Lower lobe of right lung (tissue), 2 donors: ENCODE results near the gene NAPSA. TPM values are rescaled to one million over a fixed set of nuclear protein-coding genes. Genes with fewer than 3 reads are reported as not detected.

Source experiments
- ATAC-seq, 2 donors: fragments of 200-7000 bp; cut with Tn5 transposase; one replicate each; pipeline ENCODE4 v1.9.1; 2020 to 2022; ENCODE audit warnings: mild to moderate bottlenecking in 2 of 2, moderate library complexity in 2 of 2
- DNase-seq: peaks from one replicate; pipeline ENCODE4 v3.0.0-alpha.2; 2020
- H3K27ac ChIP-seq: fragments of 200-600 bp; one replicate; pipeline ENCODE4 v1.8.0; 2022
- H3K27me3 ChIP-seq: fragments of 200-600 bp; one replicate; pipeline ENCODE4 v1.8.0; 2022; ENCODE audit warnings: low read depth
- H3K36me3 ChIP-seq: fragments of 200-600 bp; one replicate; pipeline ENCODE4 v1.8.0; 2022; ENCODE audit warnings: mild to moderate bottlenecking
- H3K4me1 ChIP-seq: fragments of 200-600 bp; one replicate; pipeline ENCODE4 v1.8.0; 2022
- H3K4me3 ChIP-seq: fragments of 200-600 bp; one replicate; pipeline ENCODE4 v1.8.0; 2022; ENCODE audit warnings: mild to moderate bottlenecking
- H3K9me3 ChIP-seq: fragments of 200-600 bp; one replicate; pipeline ENCODE4 v1.8.0; 2022
- intact Hi-C: fragments of 100-400 bp; cut with DNase I; formaldehyde crosslinking; loops from one replicate; pipeline ENCODE4 v1.11.0; 2022
- total RNA-seq: library from RNA; stranded (reverse); fragmentation: NEBNext Ultra II Directional; extraction: Animal tissue kit (Norgen Biotek cat#: 25700); gene quantifications from one replicate; pipeline ENCODE4 v1.2.1, GENCODE V29; 2021
- TF ChIP-seq, protein P1 (sequence below): fragments of 200-600 bp; IDR thresholded peaks from one replicate; pipeline ENCODE4 v1.8.0; 2022; ENCODE audit warnings: antibody characterized with exemption, mild to moderate bottlenecking
- donor health status: DM: no; HTN: yes; CAD: no; lungs with severe emphysema.

The NAPSA gene
- total RNA-seq, 1 donor from 2014 or later: 1,633 TPM

DNA sequence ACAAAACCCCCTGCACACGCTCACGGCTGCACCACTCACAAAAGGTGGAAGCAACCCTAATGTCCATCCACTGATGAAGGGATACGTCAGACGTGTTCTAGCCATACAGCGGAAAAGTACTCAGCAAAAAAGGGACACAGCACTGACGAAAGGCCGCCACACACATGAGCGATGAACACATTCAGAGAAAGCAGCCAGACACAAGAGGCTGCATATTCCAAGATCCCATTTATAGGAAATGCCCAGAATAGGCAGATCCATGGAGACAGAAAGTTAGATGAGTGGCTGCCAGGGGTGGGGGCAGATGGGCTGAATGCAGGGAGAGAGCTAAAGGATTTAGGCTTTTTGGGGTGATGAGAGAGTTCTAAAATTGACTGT, 22.4 kb upstream of the NAPSA start:
- Histone ChIP-seq H3K9me3 (no peaks in the 10 kb centered on the region), H3K27me3 (no peaks in the 10 kb centered on the region), H3K4me1 (peaks cover 27% of the 10 kb centered on the region), H3K27ac (peak overlapping the region; percentile 56), H3K36me3 (peaks cover 3% of the 10 kb centered on the region), H3K4me3 (peak overlapping the region; percentile 16)
- ATAC-seq (no peak), DNase-seq (no peak)
- TF ChIP-seq, protein P1, sequence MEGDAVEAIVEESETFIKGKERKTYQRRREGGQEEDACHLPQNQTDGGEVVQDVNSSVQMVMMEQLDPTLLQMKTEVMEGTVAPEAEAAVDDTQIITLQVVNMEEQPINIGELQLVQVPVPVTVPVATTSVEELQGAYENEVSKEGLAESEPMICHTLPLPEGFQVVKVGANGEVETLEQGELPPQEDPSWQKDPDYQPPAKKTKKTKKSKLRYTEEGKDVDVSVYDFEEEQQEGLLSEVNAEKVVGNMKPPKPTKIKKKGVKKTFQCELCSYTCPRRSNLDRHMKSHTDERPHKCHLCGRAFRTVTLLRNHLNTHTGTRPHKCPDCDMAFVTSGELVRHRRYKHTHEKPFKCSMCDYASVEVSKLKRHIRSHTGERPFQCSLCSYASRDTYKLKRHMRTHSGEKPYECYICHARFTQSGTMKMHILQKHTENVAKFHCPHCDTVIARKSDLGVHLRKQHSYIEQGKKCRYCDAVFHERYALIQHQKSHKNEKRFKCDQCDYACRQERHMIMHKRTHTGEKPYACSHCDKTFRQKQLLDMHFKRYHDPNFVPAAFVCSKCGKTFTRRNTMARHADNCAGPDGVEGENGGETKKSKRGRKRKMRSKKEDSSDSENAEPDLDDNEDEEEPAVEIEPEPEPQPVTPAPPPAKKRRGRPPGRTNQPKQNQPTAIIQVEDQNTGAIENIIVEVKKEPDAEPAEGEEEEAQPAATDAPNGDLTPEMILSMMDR: no peak
- intact Hi-C loops: no loop called here

DNA sequence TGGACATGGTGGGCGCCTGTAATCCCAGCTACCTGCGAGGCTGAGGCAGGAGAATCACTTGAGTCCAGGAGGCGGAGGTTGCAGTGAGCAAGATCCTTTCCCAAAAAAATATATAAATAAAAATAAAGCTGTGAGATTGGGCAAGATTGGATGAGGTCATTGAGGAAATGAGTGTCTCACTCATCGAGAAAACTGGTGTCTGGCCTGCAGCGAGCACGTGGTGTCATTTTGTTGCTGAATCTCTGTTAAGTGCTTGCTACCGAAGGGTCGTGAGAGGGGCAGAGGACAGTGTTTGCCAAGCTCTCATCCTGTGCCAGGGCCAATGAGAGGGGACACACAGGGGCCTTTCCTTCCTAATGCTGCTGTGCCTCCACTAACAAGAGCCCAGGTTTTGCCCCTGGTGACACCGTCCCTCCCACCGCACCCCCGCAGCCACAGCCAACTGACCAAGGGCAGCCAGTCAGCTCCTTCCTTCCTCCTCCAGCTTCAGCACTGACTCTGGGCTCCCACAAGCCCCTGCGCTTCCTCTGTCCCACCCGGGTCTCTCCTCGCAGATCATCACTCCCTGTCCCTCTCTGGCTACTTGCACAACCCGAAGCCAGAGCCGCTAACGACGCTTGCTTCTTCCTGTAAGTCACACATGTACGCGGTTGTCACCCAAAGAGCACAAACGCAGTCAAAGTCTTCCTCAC, 21.9 kb upstream of the NAPSA start:
- DNase-seq: peak; percentile 80
- H3K27ac ChIP-seq: peak overlapping the region; percentile 56
- H3K9me3 ChIP-seq: no peaks in the 10 kb centered on the region
- peaks cover 28% of the 10 kb centered on the region for H3K4me1 ChIP-seq
- TF ChIP-seq, protein P1: no peak
- intact Hi-C loops: no loop called here
- peak overlapping the region; percentile 16 for H3K4me3 ChIP-seq
- H3K36me3 ChIP-seq: peaks cover 8% of the 10 kb centered on the region
- no peak for ATAC-seq
- no peaks in the 10 kb centered on the region for H3K27me3 ChIP-seq

DNA sequence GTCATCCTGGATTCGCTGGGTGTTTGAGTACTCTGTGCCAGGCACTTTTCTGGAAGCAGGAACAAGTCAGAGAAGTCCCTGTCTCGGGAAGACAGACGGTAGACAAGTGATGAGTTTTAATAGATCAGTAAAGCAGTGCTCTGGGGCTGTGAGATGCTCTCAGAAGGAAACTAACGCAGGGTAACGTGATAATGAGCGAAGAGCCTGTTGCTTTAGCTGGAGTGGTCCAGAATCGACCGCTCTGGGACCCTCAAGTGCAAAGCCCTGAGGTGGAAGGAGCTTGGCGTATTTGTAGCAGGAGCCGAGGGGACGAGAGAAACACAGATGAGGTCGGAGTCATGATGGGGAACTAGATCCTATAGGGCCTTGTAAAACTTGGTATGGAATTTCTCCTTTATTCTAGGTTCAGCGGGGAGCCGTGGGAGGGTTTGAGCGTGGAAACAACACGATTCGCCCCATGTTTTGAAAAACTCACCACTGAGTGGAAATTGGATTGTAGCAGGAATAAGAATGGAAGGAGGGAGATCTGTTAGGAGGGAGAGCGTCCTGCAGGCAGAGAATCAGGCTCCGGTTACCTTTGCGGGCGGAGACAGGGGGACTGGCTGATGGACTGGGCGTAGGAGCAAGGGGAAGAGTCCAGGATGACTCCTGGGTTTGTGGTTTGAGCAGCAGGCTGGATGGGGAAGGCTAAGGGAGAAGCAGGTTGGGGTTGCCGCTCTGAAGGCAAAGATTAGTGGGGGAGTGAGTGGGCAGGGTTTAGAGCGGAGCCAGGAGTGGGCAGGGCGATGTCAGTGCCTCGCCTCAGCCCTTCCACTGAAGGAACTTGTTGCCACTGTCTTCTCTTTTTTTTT, 19.5 kb upstream of the NAPSA start:
- Histone ChIP-seq H3K4me3 (peak overlapping the region; percentile 68), H3K27me3 (no peaks in the 10 kb centered on the region), H3K4me1 (peaks cover 38% of the 10 kb centered on the region), H3K27ac (peak overlapping the region; percentile 79), H3K9me3 (no peaks in the 10 kb centered on the region), H3K36me3 (peaks cover 33% of the 10 kb centered on the region)
- no peak for ATAC-seq
- TF ChIP-seq, protein P1: no peak
- intact Hi-C loops: no loop called here
- no peak for DNase-seq

DNA sequence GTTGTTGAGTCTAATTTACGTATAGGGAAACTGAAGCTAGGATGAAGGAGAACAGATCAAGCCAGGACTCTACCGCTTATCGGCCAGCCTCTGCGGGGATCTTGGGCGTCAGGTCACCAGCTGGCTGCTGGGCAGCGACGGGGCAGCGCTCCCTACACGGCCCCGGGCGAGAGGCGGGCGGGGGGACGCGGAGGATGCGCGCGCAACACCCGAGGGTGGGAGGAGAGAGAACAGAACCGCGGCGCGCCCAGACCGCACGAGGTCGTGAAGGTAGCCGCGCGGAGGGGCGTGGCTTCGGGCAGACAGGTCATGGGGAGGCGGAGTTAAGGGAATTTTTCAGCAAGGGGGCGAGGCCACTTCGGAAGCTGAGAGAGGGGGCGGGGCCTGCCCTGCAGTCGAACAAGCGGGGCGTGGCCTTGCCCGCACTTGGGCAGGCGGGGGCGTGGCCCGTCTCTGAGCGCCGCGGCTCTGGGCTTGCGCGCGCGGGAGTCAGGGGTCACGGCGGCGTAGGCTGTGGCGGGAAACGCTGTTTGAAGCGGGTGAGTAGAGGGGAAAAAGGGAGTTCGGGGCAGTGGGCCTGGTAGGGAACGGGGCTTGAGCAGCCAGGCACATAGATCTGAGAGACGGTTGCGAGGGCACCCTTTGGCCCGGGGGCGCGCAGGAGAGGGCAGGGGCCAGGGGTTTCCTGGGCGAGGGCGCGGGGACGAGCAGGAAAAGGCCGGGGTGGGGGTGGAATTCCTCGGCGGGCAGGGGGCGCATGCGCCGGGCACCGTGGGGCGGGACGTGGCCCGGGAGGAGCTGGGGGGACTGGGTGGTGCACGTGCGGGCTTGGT, 18.6 kb upstream of the NAPSA start, which contains the start of gene POLD1:
TSS of gene POLD1 (plus strand) at position 496 of the 833 bp plus-strand sequence. CDS start 14,505 bp downstream, outside the sequence.
- DNase-seq (peak; percentile 99), ATAC-seq (peak; percentile 96 to 97)
- H3K36me3 ChIP-seq: peaks cover 41% of the 10 kb centered on the region
- peak within 1 kb of the TSS; percentile 68 for H3K4me3 ChIP-seq
- peak within 1 kb of the TSS; percentile 79 for H3K27ac ChIP-seq
- no peaks in the 10 kb centered on the region for H3K27me3 ChIP-seq
- intact Hi-C loops: no loop called here
- no peaks in the 10 kb centered on the region for H3K9me3 ChIP-seq
- H3K4me1 ChIP-seq: peaks cover 42% of the 10 kb centered on the region
- TF ChIP-seq, protein P1: no peak
